Activated CD4-positive, alpha-beta T cell treated with anti-CD3 and anti-CD28 coated beads for 1 hour (primary cell): ENCODE results near the gene RNU7-1.

ENCODE experiments used
- DNase-seq: peaks from one replicate; pipeline ENCODE4 v3.0.0-alpha.2; 2020

The RNU7-1 gene

GRCh38 chr12:6938353-6939190 is 5.0 kb upstream of the RNU7-1 start:
- DNase-seq: no peak

GRCh38 chr12:6939191-6939540 is 4.5 kb upstream of the RNU7-1 start:
- no peak for DNase-seq

- no peak for DNase-seq
Observed at GRCh38 chr12:6941267-6941666, 2.3 kb upstream of the RNU7-1 start.

- DNase-seq: no peak
Observed at GRCh38 chr12:6941782-6942181, 1.8 kb upstream of the RNU7-1 start.

- DNase-seq: no peak
Observed at GRCh38 chr12:6942331-6942665, 1.3 kb upstream of the RNU7-1 start.

- peak; percentile 61 for DNase-seq
Observed at GRCh38 chr12:6943389-6943721, 261 bp upstream of the RNU7-1 start.

GRCh38 chr12:6944381-6945186 is 968 bp downstream of the RNU7-1 start:
- DNase-seq: peak; percentile 80

GRCh38 chr12:6945613-6946012 is 2.0 kb downstream of the RNU7-1 start:
- DNase-seq: no peak

GRCh38 chr12:6946033-6946919 is 2.7 kb downstream of the RNU7-1 start:
- no peak for DNase-seq

GRCh38 chr12:6946920-6947374 is 3.3 kb downstream of the RNU7-1 start:
- DNase-seq: no peak

- no peak for DNase-seq
Observed at GRCh38 chr12:6947615-6948014, 4.0 kb downstream of the RNU7-1 start.

GRCh38 chr12:6948873-6949594 is 5.4 kb downstream of the RNU7-1 start:
- no peak for DNase-seq

GRCh38 chr12:6950401-6950801 is 6.8 kb downstream of the RNU7-1 start:
- no peak for DNase-seq

GRCh38 chr12:6950811-6951540 is 7.4 kb downstream of the RNU7-1 start, which contains the start of gene PTPN6:
TSS of gene PTPN6 (plus strand) at chr12:6951356. CDS start at chr12:6951513, 157 bp downstream.
- DNase-seq: no peak

GRCh38 chr12:6951551-6952120 is 8.0 kb downstream of the RNU7-1 start:
- no peak for DNase-seq

- no peak for DNase-seq
Observed at GRCh38 chr12:6952121-6952862, 8.7 kb downstream of the RNU7-1 start.

- no peak for DNase-seq
Observed at GRCh38 chr12:6952863-6953441, 9.3 kb downstream of the RNU7-1 start.

- peak; percentile 77 for DNase-seq
Observed at GRCh38 chr12:6953442-6954315, 10.1 kb downstream of the RNU7-1 start.
